Ovary (tissue), 1 donor: Measurements from ENCODE around the gene MMAB.

Source experiments
- EP300 ChIP-seq: sonication (generic); formaldehyde crosslinking; IDR thresholded peaks from one replicate; pipeline ENCODE4 v1.6.1; 2017; ENCODE audit warnings: antibody characterized with exemption
- POLR2A ChIP-seq: fragments of 450-650 bp; IDR thresholded peaks from one replicate; pipeline ENCODE4 v1.6.1; 2017; ENCODE audit warnings: antibody characterized with exemption, mild to moderate bottlenecking, moderate library complexity

DNA sequence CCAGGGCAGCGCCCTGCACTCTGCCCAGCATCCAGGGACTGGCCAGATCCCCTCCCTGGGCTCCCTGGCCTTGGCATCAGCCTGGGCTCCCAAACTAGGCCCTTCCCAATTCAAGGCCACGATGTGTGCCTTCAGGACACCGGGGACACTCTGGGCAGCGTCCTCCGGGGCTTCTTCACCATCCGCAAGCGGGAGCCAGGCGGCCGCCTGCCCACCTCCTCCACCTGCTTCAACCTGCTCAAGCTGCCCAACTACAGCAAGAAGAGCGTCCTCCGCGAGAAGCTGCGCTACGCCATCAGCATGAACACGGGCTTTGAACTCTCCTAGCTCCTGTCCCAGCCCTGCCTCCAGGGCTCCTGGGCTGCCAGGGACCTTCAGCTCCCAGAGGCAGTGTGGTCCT lies 38.8 kb downstream of the MMAB start:
- TF ChIP-seq EP300 (no peak), POLR2A (no peak)
